ENCODE measurements around the gene PRKG1. TPM values are rescaled to one million over a fixed set of nuclear protein-coding genes. Genes with fewer than 3 reads are reported as not detected.

Gene PRKG1
- total RNA-seq = 1.2 TPM

GRCh38 chr10:51074238-51075028 lies at the start of gene PRKG1:
Gene PRKG1 (plus strand): TSS chr10:51074487.
- peak; percentile 96 for ATAC-seq
- DNase-seq (ENCODE audit: low spot score) = peak; percentile 62

- ATAC-seq (no peak), DNase-seq (ENCODE audit: low spot score) (no peak)
Observed at GRCh38 chr10:51028420-51028819, 45.9 kb upstream of the PRKG1 start.

- no peak for DNase-seq (ENCODE audit: low spot score)
- ATAC-seq = no peak
Observed at GRCh38 chr10:51029172-51029641, 45.1 kb upstream of the PRKG1 start.

DNA sequence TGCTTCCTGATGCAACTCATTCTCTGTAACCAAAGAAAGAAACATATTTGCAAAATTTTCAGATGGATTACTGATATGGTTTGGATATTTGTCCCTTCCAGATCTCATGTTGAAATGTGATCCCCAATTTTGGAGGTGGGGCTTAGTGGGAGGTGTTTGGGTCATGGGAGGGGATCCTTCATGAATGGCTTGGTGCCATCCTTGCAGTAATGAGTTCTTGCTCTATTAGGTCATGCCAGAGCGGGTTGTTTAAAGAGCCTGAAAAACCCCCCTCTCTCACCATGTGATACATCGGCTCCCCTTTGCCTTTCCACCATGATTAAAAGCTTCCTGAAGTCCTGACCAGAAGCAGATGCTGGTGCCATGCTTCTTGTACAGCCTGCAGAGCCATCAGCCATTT lies 43.8 kb upstream of the PRKG1 start:
- ATAC-seq (no peak), DNase-seq (ENCODE audit: low spot score) (no peak)

DNA sequence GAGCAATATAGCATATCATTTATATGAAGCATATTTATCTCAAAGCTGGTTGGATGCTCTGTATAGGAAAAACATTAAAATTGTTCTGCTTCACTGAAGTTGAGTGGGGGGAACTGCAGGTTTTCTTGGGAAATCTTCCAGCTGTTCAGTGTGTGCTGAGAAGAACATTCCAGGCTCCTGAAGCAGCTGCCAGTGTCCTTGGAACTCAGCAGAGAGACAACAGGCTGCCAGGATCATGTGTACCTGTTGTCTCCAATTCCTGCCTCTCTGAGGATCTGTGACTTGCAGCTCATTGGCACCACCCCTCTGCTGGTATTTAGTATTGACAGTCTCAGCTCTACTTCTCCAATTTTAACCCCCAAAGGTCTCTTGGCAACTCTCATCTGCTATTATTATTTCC lies 42.3 kb upstream of the PRKG1 start:
- ATAC-seq = peak; percentile 80
- no peak for DNase-seq (ENCODE audit: low spot score)

DNA sequence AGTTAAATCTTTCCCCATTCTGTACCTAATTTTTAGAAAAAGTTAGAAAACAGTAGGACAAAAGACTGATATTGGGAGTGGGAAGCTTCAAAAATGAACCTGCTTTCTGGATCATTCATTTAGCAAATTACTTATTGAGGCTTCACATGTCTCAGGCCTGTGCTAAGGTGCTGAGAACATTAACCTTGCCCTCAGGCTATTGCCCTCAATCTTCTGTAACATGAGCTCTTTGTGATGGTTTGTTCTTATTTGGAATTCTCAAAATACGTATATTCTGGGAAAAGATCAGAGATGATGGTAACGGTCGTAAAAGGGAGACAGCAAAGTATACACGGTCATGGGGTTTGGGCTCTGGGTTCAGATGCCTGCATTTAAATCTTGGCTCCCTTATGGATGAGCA lies 39.5 kb upstream of the PRKG1 start:
- ATAC-seq (no peak), DNase-seq (ENCODE audit: low spot score) (no peak)

DNA sequence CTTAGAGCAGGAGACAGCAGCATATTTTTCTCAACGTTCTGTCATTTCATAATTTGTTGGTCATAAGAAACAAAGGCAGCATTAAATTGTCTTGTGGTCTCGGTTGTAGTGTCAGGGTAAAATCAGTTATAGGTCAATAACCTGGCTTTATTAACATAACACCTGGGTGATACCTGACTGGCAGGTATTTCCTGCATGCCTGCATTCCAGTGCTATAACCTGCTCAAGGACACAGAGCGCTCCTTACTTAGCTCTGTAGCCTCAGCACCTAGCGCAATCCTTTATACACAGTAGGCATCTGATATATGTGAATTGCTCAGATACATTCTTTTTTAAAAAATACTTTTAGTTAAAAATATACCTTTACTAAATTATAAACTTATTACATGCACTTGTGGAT lies 38.9 kb upstream of the PRKG1 start:
- DNase-seq (ENCODE audit: low spot score) (no peak), ATAC-seq (no peak)

GRCh38 chr10:51045871-51046270 lies 28.4 kb upstream of the PRKG1 start:
- ATAC-seq (no peak), DNase-seq (ENCODE audit: low spot score) (no peak)

- ATAC-seq = no peak
Observed at GRCh38 chr10:51046654-51047053, 27.6 kb upstream of the PRKG1 start.

GRCh38 chr10:51047857-51048256 lies 26.4 kb upstream of the PRKG1 start:
- ATAC-seq (peak; percentile 49), DNase-seq (ENCODE audit: low spot score) (no peak)

More at GRCh38 chr10:51046654-51047053, 27.6 kb upstream of the PRKG1 start:
- DNase-seq (ENCODE audit: low spot score) = no peak

DNA sequence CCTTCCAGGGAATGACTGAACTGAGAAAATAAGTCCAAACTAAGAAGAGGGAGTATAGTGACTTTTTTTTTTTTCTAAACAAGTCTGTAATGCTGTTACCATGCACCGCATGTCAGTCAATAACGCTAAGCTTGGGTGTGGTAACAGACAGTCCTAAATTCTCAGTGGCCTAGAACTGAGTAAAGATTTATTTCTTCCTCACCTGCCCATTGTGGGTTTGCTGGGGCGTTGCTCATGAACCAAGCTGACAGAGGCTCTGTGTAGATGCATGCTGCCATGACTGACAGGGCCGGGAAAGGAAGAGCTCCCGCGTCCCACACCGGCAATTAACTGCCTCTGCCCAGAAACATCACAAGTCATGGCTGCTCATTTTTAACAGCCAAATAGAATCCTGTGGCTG lies 25.5 kb upstream of the PRKG1 start:
- ATAC-seq (no peak), DNase-seq (ENCODE audit: low spot score) (no peak)

DNA sequence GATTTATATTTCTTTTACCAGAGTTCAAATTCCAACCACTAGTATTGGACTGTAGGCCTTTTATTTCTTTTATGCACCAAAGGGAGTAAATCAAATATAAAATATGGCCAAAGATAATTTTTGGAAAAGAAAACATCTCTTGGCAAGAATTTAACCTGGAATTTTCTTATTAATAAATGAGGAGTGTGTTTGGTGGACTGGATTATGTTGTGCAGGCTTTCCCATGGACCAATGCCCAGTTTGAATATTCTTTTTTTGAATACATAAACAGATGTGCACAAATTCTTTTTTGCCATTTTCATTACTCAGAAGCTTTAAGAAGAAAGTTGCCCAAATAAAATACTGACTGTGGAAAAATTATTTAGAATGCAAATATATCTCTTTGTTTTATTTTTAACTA lies 22.1 kb upstream of the PRKG1 start:
- ATAC-seq = no peak

DNA sequence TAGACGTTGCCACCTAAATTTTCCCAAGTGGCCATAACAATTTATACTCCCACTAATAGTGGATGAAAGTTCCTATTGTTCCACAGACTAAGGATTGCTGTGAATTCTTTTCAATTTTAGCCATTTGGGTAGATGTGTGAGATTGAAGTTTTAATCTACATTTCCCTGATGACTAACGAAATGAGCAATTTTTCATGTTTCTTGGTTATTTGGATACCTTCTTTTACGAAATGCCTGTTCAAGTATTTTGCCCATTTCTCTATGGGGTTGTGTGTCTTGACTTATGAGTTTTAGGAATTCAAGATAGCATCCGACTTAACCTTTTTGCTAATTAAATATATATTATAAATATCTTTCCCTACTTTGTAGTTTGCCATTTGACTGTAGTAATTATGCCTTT lies 16.4 kb upstream of the PRKG1 start:
- ATAC-seq (no peak), DNase-seq (ENCODE audit: low spot score) (no peak)

More for the DNA sequence above, 22.1 kb upstream of the PRKG1 start:
- DNase-seq (ENCODE audit: low spot score) = no peak

DNA sequence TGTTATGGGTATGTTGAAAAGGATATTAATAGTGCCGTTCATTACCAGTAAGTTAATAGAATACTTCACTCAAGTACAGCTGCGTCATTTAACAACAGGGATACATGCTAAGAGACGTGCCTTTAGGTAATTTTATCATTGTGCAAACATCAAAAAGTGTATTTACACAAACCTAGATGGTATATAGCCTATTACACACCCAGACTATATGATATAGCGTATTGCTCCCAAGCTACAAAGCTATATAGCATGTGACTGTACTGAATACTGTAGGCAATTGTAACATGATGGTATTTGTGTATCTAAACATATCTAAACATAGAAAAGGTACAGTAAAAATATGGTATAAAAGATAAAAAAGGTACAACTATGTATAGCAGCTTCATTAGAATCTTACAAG lies 11.1 kb upstream of the PRKG1 start:
- DNase-seq (ENCODE audit: low spot score) (no peak), ATAC-seq (no peak)

DNA sequence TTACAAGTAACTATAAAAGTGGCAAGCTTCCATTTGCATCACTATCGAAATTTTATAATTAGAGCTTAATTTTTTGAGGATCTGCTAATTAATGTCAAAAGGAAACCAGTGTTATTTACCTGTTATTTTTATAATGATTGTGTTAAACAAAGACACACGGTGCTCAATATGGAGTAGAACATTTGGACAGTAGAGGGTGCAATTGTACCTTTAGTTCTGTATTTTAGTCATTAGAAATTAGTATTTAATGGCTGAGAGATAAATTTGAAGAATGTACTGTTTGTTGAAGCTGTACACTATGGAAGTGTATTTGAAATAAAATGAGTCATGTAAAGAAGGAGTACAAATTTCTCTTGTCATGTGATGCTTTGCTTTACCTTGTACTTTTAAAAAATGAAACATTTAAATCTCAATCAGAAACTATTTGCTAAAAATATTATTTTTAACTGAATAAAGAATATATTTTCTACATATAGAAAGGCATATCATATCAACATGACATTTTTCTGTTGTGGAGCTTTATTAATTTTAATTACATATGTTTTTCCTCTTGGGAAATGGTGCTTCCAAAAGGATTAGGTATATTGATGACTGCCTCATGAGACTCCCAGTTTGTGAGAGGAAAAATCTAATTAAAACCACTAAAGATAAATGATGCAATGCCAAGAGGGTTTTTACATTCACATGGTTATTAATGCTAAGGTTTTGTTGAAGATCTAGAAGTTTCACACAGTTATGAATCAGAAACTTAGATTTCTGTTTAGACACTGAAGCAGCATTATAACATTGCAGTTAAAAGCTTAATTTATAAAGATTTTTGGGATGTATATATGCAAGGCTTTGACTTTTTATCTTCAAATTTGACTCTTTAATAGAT lies 10.4 kb upstream of the PRKG1 start:
- ATAC-seq (peak; percentile 69), DNase-seq (ENCODE audit: low spot score) (no peak)

- ATAC-seq (no peak), DNase-seq (ENCODE audit: low spot score) (no peak)
Observed at GRCh38 chr10:51066231-51066630, 8.1 kb upstream of the PRKG1 start.

GRCh38 chr10:51072210-51072609 lies 2.1 kb upstream of the PRKG1 start:
- ATAC-seq (no peak), DNase-seq (ENCODE audit: low spot score) (no peak)

GRCh38 chr10:51072921-51073434 lies 1.3 kb upstream of the PRKG1 start:
- DNase-seq (ENCODE audit: low spot score) (no peak), ATAC-seq (no peak)

GRCh38 chr10:51073453-51074237 lies 642 bp upstream of the PRKG1 start:
- ATAC-seq (peak; percentile 51), DNase-seq (ENCODE audit: low spot score) (no peak)

DNA sequence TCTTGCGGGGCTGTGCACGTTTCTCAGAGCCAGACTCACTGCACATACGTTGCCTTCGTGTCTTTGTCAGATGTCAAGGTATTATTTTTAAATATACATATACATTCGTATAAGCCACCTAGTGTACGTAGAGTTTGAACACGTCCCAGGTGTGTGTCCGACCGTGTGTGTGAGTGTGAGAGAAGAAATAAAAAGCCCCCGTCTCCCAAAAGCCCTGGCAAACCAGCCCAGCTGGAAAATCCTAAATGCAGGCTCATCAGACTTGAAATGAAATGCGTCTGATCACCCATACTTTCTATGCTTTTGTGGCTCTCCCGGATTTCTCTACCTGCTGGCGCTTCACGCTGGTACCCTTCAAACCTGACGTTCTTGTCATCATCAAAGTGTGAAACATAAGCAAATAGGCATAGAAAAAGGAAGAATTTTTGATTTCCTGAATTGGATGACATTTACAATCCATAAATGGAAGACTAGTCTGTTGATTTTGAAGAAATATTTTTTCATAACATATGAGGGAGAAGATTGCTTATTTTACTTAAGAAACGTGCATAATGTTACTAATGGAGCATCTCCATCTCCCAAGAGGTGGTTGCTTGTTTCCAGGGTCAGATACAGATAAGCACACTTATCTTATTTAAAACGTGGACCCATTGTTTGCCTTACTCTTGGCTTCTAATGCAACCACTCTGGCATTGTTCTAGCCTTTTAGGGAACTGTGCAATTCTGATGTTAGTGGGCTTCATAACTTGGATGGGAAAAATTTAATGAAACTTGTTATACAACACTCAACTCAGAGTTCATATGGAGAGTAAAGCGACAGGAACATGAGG lies 971 bp downstream of the PRKG1 start:
- DNase-seq (ENCODE audit: low spot score) (no peak), ATAC-seq (no peak)

All from left lobe of liver (tissue), 2 donors.